GM19463 (cell line): ENCODE data around the gene GTF2F2.
A peak's percentile ranks its signal among the peaks of the same experiment; 100 is the strongest.

ENCODE experiments used
- ATAC-seq: cut with Tn5 transposase; IDR thresholded peaks from one replicate; pipeline ENCODE4 v1.9.1; 2021; ENCODE audit warnings: mild to moderate bottlenecking, moderate library complexity; ENCODE audit not compliant: unreplicated experiment

GTF2F2 gene

DNA sequence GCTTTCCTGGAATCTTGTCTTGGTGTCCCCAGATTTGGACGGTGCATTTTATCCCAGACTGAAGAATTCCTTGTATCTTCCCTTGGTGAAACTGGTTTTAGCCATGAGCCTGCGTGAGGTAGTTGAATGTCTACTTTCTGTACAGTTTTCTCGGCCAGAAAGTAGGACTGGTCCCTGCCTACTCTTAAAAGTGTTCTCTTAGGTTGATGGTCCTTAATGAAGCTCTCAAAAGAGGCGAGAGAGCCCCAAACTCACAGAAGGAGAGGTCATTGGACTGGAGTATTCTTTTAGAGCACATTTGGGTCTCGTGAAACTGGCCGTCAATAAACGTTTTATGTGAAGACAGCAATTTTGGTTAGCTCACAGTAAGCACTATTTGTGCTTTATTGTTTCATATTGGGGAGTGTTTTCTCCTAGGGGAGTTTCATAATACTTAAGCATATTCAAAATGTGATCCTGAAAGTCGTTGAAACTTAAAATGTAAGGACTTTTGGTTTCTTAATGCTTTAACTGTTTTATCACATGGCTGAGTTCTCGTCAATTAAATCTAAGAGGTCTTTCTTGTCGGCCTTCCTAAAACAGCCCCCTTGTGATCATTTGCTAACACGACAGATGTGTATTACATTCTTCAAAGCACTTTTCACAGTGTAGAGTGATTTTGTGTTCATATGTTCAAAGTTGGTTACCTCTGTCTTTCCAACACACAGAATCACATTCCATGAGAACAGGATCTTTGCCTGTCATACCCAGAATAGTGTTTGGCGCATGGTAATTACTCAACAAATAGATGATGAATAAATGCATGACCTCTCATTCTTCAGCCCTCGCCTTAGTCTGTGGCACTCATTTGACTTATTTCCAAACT lies 889 bp downstream of the GTF2F2 start:
- ATAC-seq = no peak

DNA sequence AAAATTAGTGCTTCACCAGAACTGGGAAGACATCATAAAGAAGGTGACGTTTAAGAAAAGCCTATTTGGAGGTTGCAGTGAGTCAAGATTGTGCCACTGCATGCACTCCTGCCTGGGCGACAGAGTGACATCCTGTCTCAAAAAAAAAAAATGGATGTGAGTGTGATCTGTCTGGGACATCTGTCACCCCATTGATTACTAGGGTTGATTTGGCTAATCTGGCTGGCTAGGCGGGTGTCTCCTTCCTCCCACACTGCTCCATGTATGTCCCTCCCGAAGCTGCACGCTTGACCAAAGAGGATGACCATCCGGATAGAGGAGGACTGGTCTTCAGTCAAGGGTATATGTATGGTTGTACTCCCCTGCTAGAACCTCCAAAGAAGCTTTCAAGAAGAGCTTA lies 2.6 kb downstream of the GTF2F2 start:
- ATAC-seq = no peak

DNA sequence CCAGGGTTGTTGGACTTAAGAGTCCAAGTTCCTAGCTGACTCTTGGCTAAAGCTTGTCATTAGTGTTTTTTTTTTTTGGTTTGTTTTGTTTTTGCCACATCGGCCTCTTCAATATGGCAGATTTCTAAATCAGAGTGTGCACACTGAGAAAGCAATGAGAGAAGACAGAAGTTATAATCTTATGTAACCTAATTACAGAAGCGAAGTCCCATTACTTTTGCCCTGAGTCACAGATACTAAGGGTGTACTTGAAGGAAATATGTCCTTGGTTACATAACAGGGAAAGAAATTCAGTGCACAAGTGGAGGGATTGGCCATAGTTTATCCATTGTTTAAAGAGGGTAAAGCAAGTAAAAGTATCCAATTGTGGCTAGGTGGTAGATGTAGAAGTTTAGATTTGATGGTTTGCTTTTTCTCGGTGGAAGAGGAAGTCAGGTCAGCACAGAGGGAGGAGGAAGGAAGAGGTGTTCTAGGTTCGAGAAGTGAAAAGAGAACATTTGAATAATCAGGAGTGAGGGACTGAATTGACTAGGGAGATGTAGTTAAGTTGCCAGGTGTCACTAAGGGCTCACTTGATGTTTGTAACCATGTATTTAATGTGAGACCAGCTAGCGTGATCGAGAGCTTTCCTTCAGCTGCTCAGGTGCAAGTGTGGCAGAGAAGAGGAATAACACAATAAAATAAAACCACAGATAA lies 12.2 kb downstream of the GTF2F2 start:
- ATAC-seq = peak; percentile 89

- no peak for ATAC-seq
These were observed 13.2 kb downstream of the GTF2F2 start for GRCh38 chr13:45133396-45134118.

DNA sequence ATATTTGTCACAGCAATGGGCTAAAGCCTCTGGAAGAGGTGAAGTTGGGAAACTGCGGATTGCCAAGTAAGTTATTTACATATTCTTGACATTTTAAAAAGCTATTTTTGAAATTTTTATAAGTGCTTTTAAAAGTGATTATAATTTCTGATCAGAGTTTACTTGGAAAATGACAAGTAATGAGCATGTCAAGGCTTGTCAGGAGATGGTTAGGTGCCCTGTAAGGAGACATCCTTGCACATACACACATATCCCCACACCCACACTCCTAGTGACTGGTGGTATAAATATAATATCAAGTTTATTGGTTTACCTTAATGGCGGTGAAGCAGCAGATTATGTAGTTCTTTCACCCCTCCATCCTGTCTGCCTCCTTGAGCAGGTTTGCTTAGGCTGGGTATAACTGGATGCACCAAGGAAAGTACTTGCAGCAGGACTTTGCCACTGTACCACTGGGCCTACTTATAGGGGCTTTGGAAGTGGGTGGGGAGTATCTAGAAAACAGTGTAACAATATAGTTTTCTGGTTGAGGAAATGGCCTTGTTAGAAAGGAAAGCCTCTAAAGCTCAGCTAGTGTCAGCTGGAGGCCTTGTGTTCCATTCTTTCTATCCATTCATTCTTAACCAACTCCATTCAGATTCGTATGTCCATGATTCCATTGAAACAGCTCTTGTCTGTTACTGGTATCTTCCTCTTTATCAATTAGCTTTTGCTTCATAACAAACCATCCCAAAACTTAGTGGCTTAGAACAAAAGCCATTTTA lies 16.6 kb downstream of the GTF2F2 start:
- no peak for ATAC-seq

DNA sequence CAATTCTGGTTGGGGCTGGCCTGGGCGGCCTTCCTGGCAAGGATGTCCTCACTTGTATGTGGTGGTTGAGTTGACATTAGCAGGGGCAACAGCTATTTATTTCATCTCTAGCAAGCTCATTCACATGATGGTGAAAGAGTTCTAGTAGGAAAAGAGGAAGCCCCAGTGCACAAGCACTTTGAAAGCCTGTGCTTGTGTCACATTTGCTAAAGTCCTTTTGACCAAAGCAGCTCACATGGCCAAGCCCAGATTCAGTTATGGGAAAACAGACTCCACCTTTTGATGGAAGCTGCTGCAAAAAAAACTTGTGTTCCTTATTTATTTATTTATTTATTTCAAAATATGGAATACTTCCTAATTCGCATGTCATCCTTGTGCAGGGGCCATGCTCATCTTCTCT lies 17.2 kb downstream of the GTF2F2 start:
- no peak for ATAC-seq

DNA sequence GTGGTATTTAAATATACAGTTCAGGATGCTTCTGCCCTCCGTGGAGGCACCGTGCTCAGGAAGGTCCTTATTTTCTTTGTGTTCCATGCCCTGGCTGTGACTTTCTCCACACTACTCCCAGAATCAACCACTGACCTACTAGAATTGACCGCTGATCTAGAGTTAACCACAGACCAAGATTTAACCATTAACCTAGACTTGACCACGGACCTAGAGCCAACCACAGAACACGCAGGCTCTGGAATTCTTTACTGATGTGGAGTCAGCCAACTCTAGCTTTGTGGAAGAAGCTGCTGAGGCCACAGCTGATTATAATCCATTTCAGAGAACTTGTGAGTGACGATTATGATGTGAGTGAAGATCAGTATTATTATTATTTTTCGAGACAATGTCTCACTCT lies 18.0 kb downstream of the GTF2F2 start:
- ATAC-seq = no peak

DNA sequence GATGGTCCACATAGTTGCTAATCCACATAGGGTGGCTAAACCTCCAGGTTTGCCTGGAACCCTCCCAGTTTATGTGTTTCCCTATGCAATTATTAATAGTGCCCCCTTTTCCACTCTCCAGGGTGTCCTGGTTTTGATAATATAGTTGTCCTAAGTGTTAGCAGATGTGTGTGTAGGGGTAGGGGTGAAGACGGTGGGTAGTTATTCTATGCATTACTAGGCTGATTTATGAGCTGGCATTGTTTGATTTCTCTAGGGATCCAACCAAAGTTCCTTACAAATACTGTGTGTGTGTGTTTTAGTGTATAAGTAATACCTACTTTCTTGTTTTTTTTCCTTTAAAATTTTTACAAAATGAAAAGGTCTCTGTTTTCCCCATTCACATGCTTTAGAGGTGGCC lies 21.1 kb downstream of the GTF2F2 start:
- ATAC-seq = no peak

DNA sequence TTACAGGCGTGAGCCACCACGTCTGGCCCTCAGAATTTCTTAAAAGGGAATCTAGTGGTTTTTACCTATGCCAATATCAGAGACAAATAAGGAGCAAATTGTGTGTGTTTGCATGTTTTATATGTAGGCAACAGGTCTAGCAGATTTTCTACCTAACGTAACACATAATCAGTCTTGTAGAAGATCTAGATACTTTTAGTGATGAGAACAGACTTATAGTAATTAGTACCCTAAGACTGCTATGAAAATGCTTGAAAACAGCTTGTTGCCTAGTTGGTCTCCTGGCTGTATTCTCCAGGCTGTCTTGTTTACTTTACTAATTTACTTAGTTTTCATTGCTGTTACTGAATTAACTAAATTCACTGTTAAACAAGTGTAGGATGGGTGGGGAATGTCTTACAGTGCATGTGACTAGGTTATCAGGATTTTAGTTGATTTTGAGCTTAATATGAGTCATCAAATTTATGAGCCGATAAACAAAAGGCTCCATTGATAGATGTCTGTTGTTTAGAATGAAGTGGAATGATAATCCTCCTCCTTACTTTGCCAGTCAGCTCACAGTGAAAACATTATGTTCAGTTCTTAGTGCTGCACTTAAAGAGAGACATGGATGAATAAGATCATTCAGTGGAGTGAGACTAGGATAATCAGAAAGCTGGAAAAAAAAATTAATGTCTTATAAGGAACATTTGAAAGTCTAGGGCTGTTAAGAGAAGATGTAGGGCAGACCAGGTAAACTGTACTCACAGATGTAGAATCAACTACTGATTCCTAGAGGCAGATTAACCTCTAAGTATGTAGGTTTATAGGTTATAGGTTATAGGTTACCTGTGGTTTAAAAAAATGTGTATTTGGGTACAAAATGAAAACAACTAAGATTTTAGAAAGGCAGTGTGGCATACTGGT lies 22.4 kb downstream of the GTF2F2 start:
- no peak for ATAC-seq

DNA sequence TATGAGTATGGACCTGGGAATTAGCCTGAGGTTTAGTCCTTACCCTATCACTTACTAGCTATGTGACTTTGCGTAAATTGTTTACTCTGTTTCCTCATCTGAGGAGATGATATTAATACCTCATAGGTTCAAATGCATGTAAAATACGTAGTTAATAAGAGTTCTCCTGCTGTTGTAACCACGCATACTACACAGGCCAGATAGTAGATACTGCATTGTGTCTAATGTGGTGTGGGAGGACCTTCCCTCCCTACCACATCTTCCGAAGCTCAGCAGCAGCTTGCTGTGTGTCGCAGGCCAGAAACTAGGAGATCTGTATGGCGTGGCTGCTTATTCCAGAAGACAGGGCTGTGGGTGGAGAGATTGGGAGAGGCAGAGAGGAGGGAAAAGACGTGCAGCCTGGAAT lies 23.0 kb downstream of the GTF2F2 start:
- no peak for ATAC-seq

DNA sequence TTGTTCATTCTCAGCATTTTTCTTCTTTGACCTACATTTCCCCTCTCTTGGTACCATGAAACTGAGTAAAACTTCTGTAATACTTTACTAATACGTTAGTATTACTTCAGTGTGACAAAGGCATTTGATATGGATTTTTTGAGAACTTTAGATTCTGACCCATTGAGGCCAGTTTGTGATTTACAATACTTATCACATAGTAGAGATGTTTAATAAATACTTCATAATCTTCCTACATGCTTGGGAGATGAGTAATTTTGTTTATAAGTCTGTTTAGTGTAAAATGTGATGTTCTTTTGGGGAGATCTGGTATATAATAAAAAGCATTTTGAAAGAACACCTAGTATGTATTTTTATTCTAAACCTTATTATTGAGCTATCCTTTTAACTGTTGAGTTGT lies 29.7 kb downstream of the GTF2F2 start:
- no peak for ATAC-seq

DNA sequence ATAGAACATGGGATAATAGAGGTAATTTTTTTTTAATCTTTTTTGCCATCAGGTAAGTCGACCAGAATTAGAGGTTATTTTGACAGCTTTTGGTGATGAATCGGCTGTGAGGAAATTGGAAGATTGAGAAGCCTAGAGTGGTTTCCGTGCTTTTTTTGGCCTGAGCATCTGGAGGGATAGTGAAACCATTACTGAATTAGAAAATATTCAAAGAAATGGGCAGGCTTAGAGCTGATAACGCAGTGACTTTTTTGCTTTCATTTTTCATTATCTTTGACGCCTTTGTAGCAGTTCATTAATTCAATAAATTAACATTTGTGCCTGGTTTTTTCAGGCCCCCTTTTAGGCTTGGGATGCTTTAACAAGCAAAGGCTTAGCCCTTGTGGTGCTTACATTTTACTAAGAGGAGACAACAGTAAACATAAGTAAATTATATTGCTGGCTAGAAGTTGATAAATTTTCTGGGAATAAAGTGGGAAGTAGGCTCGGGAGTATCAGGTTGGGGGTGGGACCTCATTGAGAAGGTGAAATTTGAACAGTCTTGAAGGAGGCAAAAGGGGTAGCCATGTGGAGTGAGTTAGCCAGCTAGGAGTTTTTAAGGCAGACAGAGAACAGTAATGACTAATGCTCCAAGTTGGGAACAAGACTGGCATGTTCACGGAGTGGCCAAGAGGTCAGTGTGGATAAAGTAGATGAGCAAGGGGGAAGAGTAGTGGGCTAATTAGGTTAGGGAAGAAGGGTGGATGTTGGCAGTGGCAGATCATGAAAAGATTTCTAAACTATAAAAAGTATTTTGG lies 36.5 kb downstream of the GTF2F2 start:
- no peak for ATAC-seq

DNA sequence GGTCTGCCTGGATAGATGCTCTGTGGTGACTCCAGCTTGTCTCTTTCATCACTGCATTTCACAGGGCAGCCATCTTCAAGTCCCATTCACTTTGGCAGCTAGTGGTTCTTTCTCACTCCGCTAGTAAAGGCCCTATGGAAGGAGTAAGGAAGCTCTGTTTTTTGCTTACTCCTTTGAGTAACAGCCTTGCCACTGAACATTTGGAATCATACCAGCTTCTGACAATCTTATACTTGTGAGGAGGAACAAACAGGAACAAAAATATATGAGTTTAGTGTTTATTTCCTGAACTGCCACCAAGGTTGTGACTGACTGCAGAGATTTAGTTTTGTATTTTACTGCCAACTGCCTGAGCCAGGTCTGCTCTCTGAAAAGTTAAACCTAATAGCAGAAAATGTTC lies 41.9 kb downstream of the GTF2F2 start:
- no peak for ATAC-seq

GRCh38 chr13:45162821-45163220 lies 42.5 kb downstream of the GTF2F2 start:
- no peak for ATAC-seq

- ATAC-seq = no peak
These were observed 46.5 kb downstream of the GTF2F2 start for GRCh38 chr13:45166858-45167257.

DNA sequence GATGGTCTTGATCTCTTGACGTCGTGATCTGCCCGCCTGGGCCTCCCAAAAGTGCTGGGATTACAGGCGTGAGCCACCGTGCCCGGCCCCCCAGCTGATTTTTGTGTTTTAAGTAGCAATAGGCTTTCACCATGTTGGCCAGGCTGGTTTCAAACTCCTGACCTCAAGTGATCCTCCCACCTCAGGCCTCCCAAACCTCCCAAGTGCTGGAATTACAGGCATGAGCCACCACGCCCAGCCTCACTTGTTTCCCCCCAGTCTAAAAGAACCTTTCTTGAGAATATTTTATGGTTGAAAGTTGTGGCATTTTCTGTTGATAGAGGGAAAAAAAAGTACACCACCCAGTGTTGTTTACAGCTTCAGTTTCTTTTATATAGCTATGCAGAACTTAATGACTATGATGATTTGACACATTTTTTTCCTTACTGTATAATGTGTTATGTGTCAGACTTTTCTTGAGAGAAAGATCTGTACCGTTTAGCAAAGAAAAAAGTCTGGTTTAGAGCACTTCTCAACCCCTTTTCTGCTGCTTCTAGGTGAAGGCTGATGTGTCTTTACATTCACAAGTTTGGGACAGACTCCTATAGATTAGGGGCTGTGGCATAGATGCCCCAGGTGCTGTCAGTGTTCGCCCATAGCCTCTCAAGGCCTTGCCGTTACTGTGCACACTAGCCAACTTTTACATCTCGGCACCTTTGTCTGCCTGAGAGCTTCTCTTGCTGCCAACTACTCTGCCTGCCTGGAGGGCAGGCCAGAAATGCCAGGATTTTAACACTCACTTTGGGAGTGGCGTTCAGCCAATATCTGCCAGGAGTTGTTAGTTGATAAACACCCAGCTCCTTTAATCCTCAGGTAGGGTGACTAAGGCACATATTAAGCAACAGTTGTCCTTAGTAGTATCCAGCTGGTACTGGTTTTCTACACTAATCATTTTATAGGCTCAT lies 47.6 kb downstream of the GTF2F2 start:
- no peak for ATAC-seq

DNA sequence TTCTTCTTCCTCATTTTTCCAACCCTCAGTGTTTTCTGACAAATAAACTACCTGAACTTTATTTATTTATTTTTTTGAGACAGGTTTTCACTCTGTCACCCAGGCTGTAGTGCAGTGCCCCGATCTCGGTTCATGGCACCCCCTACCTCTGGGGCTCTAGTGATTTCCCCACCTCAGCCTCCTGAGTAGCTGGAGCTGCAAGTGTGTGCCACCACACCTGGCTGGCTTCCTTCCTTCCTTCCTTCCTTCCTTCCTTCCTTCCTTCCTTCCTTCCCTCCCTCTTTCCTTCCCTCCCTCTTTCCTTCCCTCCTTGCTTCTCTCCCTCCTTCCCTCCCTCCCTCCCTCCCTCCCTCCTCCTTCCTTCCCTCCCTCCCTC lies 48.2 kb downstream of the GTF2F2 start:
- ATAC-seq = no peak

DNA sequence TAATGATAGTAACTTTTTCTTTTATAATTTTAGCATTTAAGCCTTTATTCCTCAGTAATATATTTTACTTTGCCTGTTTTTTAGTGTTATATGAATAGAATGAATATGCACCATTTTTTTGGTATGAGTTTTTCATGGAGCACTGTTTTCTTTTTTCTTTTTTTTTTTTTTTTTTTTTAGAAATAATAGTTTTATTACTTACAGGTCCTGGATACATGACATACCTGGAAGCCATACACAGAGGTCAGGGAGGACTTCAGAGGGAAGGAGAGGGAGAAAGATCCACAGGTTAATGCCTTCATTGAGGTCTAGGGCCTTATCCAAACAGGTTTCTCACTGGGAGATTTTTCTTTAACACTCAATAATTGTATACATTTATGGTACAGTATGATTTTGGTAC lies 54.2 kb downstream of the GTF2F2 start:
- no peak for ATAC-seq
